H7 (cell line): ENCODE data around the gene TRAK1. TPM values are rescaled to one million over a fixed set of nuclear protein-coding genes. Genes with fewer than 3 reads are reported as not detected.

Experiments used
- DNase-seq: peaks from one replicate; pipeline ENCODE4 v3.0.0; 2012
- H3K27me3 ChIP-seq: 2 replicates; pipeline ENCODE4 v1.6.0; 2011; ENCODE audit warnings: mild to moderate bottlenecking, low read length; ENCODE audit not compliant: control insufficient read depth, insufficient read depth
- H3K36me3 ChIP-seq: replicated peaks from 2 replicates; pipeline ENCODE4 v1.5.1; 2011; ENCODE audit warnings: low read length; ENCODE audit not compliant: control insufficient read depth, insufficient read depth
- H3K4me3 ChIP-seq: 2 replicates; pipeline ENCODE4 v1.5.1; 2011; ENCODE audit warnings: low read depth, mild to moderate bottlenecking, control low read depth, low read length, moderate library complexity; ENCODE audit not compliant: insufficient read depth
- total RNA-seq: library from RNA; depleted of rRNA; stranded (reverse); fragments of >200 nt; shearing (Covaris generic); gene quantifications from 2 replicates; pipeline ENCODE4 v1.2.3, GENCODE V29; 2014

TRAK1 gene
- total RNA-seq, 1 experiment from 2014 or later = 20.6 TPM

DNA sequence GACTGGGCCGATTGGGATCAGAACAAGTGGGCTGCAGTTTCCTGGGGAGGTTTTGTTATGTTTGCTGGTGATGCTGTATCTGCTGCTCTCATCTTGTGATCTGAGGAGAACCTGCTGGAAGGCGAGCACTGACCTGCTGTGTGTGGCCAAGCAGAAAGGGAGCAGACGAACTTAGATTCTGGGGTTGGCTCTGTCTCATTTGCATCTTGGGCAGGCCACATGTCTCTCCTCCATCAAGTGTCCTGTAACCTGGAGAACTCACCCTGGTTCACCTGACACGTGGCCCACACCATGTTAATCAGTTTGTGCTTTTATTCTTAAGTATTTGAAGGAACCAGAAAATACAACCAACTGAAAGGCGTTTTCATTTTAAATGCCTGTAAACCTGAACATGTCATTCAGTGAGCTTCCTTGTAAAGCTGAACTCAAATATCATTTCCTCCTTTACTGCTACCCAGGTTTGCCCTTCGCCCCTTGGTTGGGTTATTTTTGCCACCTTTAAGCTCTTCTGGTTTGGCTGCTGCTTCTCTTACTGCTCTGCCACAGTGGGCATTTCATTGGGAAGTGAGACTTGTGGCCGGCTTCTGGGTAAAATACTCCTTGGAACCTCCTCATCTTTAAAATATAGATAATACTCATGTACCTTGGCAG is 33.5 kb upstream of the TRAK1 start:
- no peaks in the 10 kb centered on the region; the same call in 1 of the 2 replicates for H3K36me3 ChIP-seq
- DNase-seq = peak; percentile 17
- no peak overlapping the region for H3K4me3 ChIP-seq
- H3K27me3 ChIP-seq = no peaks in the 10 kb centered on the region

DNA sequence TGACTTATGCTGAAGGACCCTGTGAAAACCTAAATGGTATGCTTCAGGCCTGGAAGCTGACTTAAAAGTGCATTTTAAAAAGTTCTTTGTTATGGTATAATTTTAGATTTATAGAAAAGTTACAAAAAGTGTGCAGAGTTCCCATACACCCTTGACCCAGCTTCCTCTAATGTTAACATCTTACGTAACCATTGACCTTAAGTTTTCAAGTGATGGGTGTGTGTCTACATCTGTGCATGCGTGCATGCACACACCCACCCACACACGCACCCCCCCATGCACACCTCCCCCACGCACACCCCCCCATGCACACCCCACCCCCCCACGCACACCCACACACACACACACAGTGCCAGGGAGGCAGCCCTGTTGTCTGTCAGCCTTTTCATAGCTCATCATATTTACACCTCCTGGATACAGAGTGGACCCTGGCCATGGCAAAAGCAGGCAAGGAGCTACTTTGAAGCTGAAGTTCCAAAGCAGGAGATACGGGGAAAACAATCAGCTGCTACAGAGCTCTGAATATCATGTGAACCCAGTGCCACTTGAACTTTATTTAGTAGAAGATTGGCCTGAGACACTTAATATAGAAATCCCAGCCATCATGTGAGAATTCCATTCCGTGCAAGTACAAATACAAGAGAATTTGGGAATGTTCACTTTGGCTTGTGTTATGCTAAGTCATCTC is 30.0 kb upstream of the TRAK1 start:
- Histone ChIP-seq H3K36me3 (no peaks in the 10 kb centered on the region; the same call in 1 of the 2 replicates), H3K4me3 (no peak overlapping the region)
- DNase-seq = no peak

DNA sequence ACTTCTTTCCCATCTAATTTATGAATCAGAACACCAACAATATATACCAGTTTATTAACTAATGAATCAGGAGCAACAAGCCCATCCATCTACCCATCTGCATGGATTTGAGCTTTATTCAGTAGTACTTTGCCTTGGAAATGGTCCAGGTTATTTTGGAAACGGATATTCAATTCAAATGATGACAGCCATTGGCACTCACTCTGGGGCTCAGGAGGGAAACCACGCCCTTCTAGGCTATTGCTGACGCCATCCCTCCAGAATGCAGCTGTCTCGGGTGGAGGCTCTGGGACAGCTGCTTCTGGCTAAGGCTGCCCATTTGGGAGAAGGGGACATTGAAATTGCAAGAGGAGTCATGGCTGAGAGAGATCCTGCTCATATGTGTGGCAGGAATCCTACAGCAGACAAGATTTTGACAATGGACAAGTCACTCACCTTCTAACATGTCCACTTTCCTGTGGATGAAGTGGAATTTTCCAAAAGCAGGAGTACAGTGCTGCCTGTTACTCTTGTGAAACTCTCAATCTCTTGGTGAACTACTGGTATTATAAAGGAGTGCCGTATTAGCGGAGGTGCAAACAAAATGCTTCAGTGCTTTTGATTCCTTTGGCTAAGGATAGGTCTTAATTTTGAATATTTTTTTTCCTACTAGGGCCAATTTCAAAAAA is 29.3 kb upstream of the TRAK1 start:
- Histone ChIP-seq H3K27me3 (no peaks in the 10 kb centered on the region), H3K36me3 (no peaks in the 10 kb centered on the region; the same call in 1 of the 2 replicates), H3K4me3 (no peak overlapping the region)
- peak; percentile 51 for DNase-seq

More for the DNA sequence above, 30.0 kb upstream of the TRAK1 start:
- H3K27me3 ChIP-seq = no peaks in the 10 kb centered on the region

DNA sequence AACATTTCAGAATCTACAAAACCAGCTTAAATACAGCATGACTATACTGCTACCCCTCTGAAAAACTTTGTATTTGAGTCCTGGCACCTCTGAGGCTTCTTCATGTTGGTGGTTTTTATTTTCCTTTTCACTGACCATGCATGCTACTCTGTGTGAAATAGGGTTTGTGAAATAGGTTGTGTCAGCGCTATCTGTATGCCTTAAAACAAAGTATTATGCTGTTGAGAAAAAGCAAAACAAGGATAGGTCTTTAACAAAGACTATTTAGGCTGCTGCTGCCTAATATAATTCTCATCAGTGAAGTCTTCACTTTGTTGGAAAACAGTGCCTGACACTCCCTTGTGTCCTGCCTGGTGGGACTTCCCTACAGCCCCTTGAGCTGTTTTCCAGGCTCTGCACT is 28.7 kb upstream of the TRAK1 start:
- no peaks in the 10 kb centered on the region for H3K27me3 ChIP-seq
- no peak overlapping the region for H3K4me3 ChIP-seq
- DNase-seq = no peak
- H3K36me3 ChIP-seq = no peaks in the 10 kb centered on the region; the same call in 1 of the 2 replicates

DNA sequence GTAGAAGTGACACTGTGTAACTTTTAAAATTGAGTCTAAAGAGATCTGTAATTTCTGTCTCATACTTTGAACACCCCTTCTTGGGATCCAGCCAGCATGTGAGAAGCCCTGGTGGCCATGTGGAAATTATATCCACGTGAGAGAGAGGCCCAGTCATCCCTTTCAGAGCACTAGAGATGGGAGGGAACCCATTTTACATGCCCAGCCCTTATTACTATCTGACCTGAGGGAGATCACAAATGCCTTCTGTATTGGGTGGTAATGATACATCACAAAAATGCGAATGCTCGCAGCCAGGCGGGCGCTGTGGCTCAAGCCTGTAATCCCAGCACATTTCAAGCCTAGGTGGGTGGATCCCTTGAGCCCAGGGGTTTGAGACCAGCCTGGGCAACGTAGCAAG is 27.3 kb upstream of the TRAK1 start:
- DNase-seq = no peak

DNA sequence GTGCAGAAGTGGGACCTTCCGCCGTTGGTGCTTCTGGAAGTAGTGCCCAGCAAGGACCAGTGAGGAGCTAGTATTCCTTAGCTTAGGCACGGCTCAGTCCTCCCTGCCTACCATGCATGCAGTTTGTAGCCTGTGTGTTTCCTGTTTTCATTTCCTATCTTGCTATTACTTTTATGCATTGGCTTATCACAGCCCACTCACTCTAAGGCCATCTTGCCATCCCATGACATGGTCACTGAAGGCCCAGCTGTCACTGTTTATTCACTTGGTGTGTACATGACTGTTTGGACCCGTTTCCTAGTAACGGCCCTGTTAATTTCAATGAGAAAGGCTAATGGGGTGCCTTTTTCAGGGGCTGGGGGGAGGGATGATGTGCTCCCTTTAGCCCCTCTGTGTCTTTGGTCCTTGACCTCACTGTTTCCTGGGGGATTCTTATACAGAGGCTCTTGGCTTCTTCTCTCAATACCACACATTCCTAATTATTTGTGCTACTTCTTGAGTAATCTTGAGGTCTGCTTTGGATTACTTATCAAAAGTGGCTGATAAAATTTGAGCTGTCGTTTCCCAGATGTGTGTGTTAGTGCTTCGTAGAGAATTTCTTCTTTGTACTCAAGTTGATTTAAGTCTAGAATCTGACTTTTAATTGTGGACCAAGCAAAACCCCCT is 24.5 kb upstream of the TRAK1 start:
- no peak overlapping the region for H3K4me3 ChIP-seq
- H3K27me3 ChIP-seq = no peaks in the 10 kb centered on the region
- DNase-seq = peak; percentile 65
- H3K36me3 ChIP-seq = no peaks in the 10 kb centered on the region

More for the DNA sequence above, 27.3 kb upstream of the TRAK1 start:
- H3K4me3 ChIP-seq = no peak overlapping the region
- H3K27me3 ChIP-seq = no peaks in the 10 kb centered on the region
- no peaks in the 10 kb centered on the region for H3K36me3 ChIP-seq

DNA sequence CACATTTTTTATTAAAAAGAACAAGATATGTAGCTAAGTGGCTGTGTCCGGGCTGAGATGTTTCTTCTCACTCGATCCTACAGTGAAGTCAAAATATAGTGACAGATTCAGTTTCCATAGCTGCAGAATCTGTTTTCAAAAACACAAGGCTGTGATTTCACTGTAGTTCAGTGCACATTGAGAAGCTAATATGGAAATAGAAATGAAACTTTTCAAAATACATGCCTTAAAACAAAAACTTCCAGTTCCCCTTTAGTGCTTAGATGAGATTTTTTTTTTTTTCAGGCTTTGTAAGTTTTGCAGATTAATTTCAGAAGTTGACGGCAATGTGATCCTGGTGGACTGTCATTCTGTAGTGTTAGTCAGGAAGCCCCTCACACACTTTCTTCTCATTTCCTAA is 23.8 kb upstream of the TRAK1 start:
- Histone ChIP-seq H3K36me3 (no peaks in the 10 kb centered on the region), H3K4me3 (no peak overlapping the region), H3K27me3 (no peaks in the 10 kb centered on the region)
- DNase-seq = no peak

DNA sequence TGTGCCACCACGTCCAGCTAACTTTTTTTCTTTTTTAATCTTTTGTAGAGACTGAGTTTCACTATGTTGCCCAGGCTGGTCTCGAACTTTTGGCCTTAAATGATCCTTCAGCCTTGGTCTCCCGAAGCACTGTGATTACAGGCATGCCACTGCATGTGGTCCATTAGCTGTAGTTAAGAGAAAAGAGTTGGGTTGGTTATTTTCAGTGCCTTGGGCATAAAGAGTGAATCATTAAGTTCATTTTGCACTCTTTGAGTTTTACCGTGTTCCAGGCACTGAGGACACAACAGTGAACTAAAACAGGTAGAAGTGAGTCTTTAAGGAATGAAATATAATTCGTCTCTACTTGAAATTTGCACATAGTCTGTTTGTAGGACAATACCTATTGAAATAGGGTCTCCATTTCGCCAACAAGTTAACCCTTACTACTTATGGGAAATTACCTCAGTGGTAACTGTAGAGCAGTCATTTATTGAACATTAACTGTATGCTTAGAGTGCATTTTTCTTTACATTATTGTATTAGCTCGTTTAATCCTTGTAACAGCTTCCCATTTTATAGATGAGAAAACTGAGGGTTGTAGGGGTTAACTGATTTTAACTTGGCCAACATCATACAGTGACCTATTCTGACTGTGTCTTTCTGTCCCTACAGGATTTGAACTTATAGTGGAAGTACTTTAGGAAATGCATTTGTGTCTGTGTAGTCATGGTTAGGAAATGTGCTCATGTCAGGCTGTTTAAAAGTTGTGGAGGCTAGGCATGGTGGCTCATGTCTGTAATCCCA is 22.7 kb upstream of the TRAK1 start:
- DNase-seq = no peak
- Histone ChIP-seq H3K36me3 (no peaks in the 10 kb centered on the region), H3K4me3 (no peak overlapping the region), H3K27me3 (no peaks in the 10 kb centered on the region)

DNA sequence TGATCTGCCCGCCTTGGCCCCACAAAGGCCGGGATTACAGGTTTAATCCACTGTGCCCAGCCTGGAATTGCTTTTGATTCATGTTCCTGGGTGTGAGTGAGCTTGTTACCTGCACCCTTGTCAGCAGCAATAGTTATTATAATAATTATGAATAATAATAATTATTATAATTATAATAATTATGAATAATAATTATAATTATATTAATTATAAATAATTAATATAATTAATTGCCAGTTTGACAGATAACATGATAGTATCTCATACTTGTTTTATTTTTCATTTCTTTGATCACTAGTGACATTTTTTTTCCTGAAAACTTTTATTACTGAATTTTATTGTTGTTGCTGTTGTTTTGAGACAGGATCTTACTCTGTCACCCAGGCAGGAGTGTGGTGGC is 21.1 kb upstream of the TRAK1 start:
- no peaks in the 10 kb centered on the region for H3K27me3 ChIP-seq
- DNase-seq = no peak
- no peaks in the 10 kb centered on the region for H3K36me3 ChIP-seq
- no peak overlapping the region for H3K4me3 ChIP-seq

DNA sequence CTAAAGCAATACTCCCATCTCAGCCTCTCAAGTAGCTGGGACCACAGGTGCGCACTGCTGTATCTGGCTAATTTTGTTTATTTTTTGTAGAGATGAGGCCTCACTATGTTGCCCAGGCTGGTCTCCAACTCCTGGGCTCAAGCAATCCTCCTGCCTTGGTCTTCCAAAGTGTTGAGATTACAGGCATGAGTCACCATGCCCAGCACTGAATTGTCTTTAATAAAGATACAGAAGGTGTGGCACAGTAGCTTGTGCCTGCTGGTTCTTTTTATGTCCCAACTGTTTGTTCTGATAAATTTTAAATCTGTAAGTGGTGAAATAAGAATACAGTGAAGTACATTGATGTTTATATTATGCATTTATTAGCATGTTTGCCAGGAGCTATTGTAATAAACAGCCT is 20.6 kb upstream of the TRAK1 start:
- DNase-seq = no peak
- Histone ChIP-seq H3K36me3 (no peaks in the 10 kb centered on the region), H3K4me3 (no peak overlapping the region), H3K27me3 (no peaks in the 10 kb centered on the region)

DNA sequence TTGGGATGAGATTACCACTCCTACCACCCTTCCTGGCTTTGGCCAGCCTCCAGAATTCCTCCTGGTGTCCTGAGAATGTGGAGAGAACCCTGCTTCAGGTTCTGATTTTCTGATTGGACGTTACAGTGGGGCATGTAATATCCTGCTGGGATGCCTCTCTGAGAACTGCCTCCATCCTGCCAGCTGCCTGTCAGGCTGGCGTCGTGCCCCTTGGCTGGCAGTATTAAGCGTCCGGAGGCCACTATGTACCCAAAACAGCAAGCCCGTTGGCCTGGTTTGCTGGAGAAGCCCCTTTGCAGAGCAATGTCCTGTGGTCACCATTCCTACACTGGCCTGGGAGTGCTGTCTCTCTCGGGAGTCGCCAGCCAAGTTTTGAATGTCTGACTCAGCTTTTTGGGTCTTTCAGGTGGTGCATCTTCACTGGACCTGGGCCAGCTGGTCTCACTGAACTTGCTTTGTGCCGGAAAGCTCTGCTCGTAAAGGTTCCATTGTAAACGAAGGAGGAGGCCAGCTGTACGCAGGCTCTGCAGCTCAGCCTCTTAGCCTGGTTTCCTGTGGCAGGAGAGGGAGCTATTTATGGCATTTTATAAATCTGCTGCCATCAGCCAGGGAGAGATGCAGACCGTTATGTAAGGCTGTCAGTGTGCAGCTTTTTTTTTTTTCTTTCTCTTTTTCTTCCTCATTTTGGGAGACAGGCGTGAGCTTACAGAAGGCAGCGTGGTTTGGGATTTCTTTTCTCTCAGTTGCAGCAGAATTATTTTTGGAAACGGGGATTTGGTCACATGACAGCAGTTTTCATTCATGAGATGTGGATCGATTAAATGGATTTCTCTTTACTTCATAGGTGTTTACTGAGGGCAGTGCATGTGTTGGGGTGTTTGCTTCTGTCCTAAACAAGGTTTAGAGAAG is 19.0 kb upstream of the TRAK1 start:
- H3K27me3 ChIP-seq = no peaks in the 10 kb centered on the region
- peak; percentile 41 for DNase-seq
- H3K36me3 ChIP-seq = no peaks in the 10 kb centered on the region
- no peak overlapping the region for H3K4me3 ChIP-seq

DNA sequence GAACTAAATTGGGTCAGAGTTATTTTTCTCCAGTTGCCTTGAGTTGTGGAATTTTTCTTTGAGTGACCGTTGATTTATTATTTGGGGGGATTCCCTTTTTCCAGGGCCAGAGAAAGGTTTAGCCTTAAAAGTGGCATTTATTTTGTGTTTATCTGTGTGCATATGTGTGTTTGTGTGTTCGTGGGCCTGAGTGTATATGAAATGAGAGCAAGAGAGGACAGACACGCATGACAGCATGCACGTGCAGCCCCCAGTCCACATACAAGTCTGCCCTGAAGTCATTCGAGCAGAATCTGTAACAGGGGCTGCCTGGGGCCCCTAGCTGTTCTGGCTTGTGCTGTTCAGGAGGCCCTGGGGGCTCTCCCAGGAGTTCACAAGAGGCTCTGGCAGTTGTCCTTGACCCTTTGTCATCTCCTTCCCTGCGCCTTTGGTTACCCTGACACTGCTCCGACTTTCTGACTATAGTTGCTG is 18.3 kb upstream of the TRAK1 start:
- Histone ChIP-seq H3K36me3 (no peaks in the 10 kb centered on the region), H3K27me3 (no peaks in the 10 kb centered on the region), H3K4me3 (no peak overlapping the region)
- no peak for DNase-seq

DNA sequence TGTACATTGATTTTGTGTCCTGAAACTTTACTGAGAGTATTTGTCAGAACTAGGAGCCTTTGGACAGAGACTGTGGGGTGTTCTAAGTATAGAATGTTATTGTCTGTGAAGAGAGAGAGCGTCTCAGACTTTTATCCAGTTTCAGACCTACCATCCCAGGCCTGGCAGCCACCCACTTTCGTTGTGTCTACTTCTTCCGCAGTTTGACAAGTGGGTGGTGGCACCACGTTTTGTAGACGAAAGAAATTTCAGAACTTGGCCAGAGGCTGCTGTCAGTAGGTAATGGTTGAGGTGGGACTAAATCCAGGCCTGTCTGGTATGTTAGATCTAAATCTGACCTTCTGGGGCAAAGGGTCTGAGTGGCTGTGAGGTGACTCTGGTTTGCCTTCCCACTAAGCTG is 13.4 kb upstream of the TRAK1 start:
- no peak for DNase-seq

More for the DNA sequence above, 13.4 kb upstream of the TRAK1 start:
- Histone ChIP-seq H3K4me3 (no peak overlapping the region), H3K36me3 (no peaks in the 10 kb centered on the region), H3K27me3 (no peaks in the 10 kb centered on the region)
